ENCODE results near the gene MYBPC2.

- TF ChIP-seq POLR2A (IDR thresholded peaks at IDR 0.05) (no peak), EP300 (IDR thresholded peaks at IDR 0.05) (no peak), CTCF (IDR thresholded peaks at IDR 0.05) (no peak), POLR2AphosphoS5 (IDR thresholded peaks at IDR 0.05) (no peak)
These were observed 74.7 kb downstream of the MYBPC2 start for GRCh38 chr19:50507376-50507775.

Data from suprapubic skin (tissue), 4 donors.